ENCODE data around the gene KAT2B.
"Not testable (repeated sequence)": the region's sequence is repeated elsewhere in the genome, so short reads cannot be mapped to it uniquely, and the experiment has no call there.

Gene KAT2B

GRCh38 chr3:20039765-20040547, at the start of gene KAT2B:
KAT2B (plus strand) TSS chr3:20040446; CDS start chr3:20040478, 32 bp downstream.
- ATAC-seq: peak; percentile 82
- Mint-ChIP-seq H3K27me3 (no peaks in the 10 kb centered on the region), H3K9me3 (no peaks in the 10 kb centered on the region), H3K27ac (peak within 1 kb of the TSS; percentile 96), H3K4me1 (peaks cover 52% of the 10 kb centered on the region), H3K4me3 (peak within 1 kb of the TSS; percentile 92 to 93)
- DNase-seq: peak; percentile 88

GRCh38 chr3:19994796-19995195, 45.5 kb upstream of the KAT2B start:
- DNase-seq: no peak
- Mint-ChIP-seq H3K27me3 (no peaks in the 10 kb centered on the region), H3K27ac (no peak overlapping the region), H3K4me3 (no peak overlapping the region), H3K4me1 (no peaks in the 10 kb centered on the region), H3K9me3 (no peaks in the 10 kb centered on the region)
- ATAC-seq: no peak

GRCh38 chr3:19997502-19997901, 42.7 kb upstream of the KAT2B start:
- Mint-ChIP-seq H3K27ac (no peak overlapping the region), H3K9me3 (no peaks in the 10 kb centered on the region), H3K4me1 (no peaks in the 10 kb centered on the region), H3K4me3 (no peak overlapping the region), H3K27me3 (no peaks in the 10 kb centered on the region)
- ATAC-seq (no peak), DNase-seq (no peak)

DNA sequence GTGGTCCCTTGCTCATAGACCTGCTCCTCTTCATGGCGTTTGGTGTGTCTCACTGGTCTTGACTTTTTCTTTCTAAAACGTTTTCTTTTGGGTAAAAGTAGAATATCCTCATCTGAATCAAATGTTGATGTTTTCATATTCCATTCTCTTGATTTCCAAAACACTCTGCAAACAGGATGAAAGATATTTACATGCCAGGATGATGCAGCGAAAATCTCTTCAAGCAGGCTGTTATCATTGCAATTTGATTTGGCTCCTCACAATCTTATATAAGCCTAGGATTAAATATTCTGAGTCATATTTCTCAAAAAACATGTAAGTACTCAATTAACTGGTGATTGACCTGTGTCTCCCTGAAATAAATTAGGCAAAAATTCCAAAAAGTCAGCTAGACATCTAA, 38.3 kb upstream of the KAT2B start:
- Mint-ChIP-seq H3K4me1 (no peaks in the 10 kb centered on the region), H3K4me3 (no peak overlapping the region), H3K27me3 (no peaks in the 10 kb centered on the region), H3K27ac (no peak overlapping the region), H3K9me3 (no peaks in the 10 kb centered on the region)
- DNase-seq (no peak), ATAC-seq (no peak)

DNA sequence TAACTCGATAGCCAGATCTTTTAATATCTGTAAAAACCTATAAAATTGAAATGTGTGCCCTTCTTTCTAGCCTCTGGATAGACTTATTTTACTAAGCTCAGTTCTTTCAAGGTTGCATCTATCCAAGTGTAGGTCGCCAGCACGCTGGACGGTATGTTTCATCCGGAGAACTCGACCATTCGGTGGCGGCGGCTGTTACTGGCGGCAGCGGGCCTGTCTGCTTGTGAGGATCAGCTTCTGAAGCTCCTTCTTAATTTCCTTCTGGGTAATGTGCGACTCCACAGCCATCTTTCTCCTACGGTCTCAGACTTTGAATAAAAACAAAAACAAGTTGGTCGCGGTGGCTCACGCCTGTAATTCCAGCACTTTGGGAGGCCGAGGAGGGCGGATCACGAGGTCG, 32.3 kb upstream of the KAT2B start:
- no peaks in the 10 kb centered on the region for H3K27me3 Mint-ChIP-seq
- H3K4me1 Mint-ChIP-seq: no peaks in the 10 kb centered on the region
- DNase-seq (no peak), ATAC-seq (no peak)
- no peak overlapping the region for H3K27ac Mint-ChIP-seq
- no peaks in the 10 kb centered on the region for H3K9me3 Mint-ChIP-seq
- no peak overlapping the region for H3K4me3 Mint-ChIP-seq

DNA sequence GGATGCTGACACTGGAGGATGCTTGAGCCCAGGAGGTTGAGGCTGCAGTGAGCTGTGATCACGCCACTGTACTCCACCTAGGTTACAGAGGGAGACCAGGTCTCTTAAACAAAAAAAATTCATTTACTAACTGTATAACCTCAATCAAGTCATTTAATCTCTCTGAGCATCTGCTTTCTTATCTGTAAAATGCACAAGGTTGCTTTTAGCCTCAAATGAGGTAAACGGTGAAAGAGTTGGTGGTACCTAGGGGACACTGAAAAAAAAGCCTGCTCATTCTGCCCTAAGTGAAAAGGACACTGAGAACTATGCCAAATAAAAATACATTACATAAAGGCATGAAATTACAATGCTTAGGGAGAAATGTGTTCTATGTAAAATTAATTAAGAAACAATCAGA, 31.6 kb upstream of the KAT2B start:
- Mint-ChIP-seq H3K4me1 (no peaks in the 10 kb centered on the region), H3K27me3 (no peaks in the 10 kb centered on the region), H3K4me3 (no peak overlapping the region), H3K27ac (no peak overlapping the region), H3K9me3 (no peaks in the 10 kb centered on the region)
- ATAC-seq: no peak
- DNase-seq: no peak

DNA sequence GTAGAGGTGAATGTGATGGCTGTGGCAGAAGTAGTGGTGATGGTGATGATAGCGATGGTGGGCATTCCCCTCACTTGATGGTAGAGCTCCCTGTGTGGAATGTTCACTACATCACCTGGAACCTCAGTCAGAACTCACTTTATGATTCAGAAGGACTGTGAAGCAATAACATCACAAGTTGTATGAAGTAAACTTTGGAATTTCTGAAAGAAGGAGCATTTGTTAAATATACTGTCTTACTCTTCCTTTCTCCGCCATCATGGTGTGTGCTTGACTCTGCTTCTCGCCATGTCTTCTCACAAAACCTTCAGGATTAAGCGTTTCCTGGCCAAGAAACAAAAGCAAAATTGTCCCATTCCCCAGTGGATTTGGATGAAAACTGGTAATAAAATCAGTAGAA, 28.1 kb upstream of the KAT2B start, which contains the start of gene PP2D1:
TSS of gene PP2D1 (minus strand) at position 101 of the 400 bp plus-strand sequence. CDS start 192 bp downstream, outside the sequence.
- H3K4me3 Mint-ChIP-seq: no peak within 1 kb of the TSS

GRCh38 chr3:20013396-20013795, 26.9 kb upstream of the KAT2B start:
- H3K4me3 Mint-ChIP-seq: no peak overlapping the region
- no peaks in the 10 kb centered on the region for H3K27me3 Mint-ChIP-seq
- H3K9me3 Mint-ChIP-seq: no peaks in the 10 kb centered on the region
- no peak overlapping the region for H3K27ac Mint-ChIP-seq
- no peaks in the 10 kb centered on the region for H3K4me1 Mint-ChIP-seq
- no peak for DNase-seq
- no peak for ATAC-seq

More for the DNA sequence above, 28.1 kb upstream of the KAT2B start, which contains the start of gene PP2D1:
- Mint-ChIP-seq H3K9me3 (no peaks in the 10 kb centered on the region), H3K27me3 (no peaks in the 10 kb centered on the region), H3K27ac (peak within 1 kb of the TSS in 1 of 2 donors; percentile 56), H3K4me1 (no peaks in the 10 kb centered on the region)
- no peak for DNase-seq
- no peak for ATAC-seq

GRCh38 chr3:20015525-20015924, 24.7 kb upstream of the KAT2B start:
- H3K4me1 Mint-ChIP-seq: no peaks in the 10 kb centered on the region
- H3K4me3 Mint-ChIP-seq: no peak overlapping the region

GRCh38 chr3:20016076-20016475, 24.2 kb upstream of the KAT2B start:
- H3K27ac Mint-ChIP-seq, H3K27me3 Mint-ChIP-seq, ATAC-seq, H3K4me1 Mint-ChIP-seq, H3K9me3 Mint-ChIP-seq, H3K4me3 Mint-ChIP-seq, DNase-seq: not testable (repeated sequence)

More at GRCh38 chr3:20015525-20015924, 24.7 kb upstream of the KAT2B start:
- Mint-ChIP-seq H3K27me3 (no peaks in the 10 kb centered on the region), H3K27ac (no peak overlapping the region), H3K9me3 (no peaks in the 10 kb centered on the region)
- ATAC-seq: no peak
- DNase-seq: no peak

- Mint-ChIP-seq H3K27ac (no peak overlapping the region), H3K4me1 (no peaks in the 10 kb centered on the region), H3K4me3 (no peak overlapping the region), H3K27me3 (no peaks in the 10 kb centered on the region), H3K9me3 (no peaks in the 10 kb centered on the region)
- DNase-seq: no peak
- ATAC-seq: no peak
Measured at GRCh38 chr3:20022954-20023622, 17.2 kb upstream of the KAT2B start.

GRCh38 chr3:20023623-20024405, 16.4 kb upstream of the KAT2B start:
- no peak for DNase-seq
- Mint-ChIP-seq H3K9me3 (no peaks in the 10 kb centered on the region), H3K4me1 (no peaks in the 10 kb centered on the region), H3K27ac (peak overlapping the region in 1 of 2 donors; percentile 59), H3K27me3 (no peaks in the 10 kb centered on the region), H3K4me3 (no peak overlapping the region)
- ATAC-seq: no peak

DNA sequence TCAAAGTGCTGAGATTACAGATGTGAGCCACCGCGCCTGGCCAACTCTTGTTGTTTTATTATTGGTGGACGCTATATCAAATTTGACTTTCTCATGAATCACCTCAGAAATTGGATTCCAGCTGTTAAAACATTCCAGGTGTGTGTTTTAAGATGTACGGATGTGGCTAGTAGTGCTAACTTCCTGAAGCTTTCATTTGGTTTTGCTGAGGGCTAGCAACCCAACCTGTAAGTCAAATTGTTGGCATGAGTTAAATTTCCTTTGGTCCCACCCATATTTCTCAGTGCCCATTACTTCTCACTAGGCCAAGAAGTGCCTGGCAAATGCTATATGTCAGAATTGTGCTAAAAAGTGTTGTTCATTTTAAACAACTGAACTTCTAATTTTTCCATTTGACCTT, 13.1 kb upstream of the KAT2B start:
- Mint-ChIP-seq H3K4me1 (no peaks in the 10 kb centered on the region), H3K27ac (no peak overlapping the region), H3K4me3 (no peak overlapping the region), H3K9me3 (no peaks in the 10 kb centered on the region), H3K27me3 (no peaks in the 10 kb centered on the region)
- no peak for DNase-seq
- ATAC-seq: no peak

GRCh38 chr3:20028905-20029331, 11.3 kb upstream of the KAT2B start:
- no peak overlapping the region for H3K27ac Mint-ChIP-seq
- H3K4me3 Mint-ChIP-seq: no peak overlapping the region
- no peak for ATAC-seq
- H3K27me3 Mint-ChIP-seq: no peaks in the 10 kb centered on the region
- no peaks in the 10 kb centered on the region for H3K9me3 Mint-ChIP-seq
- no peaks in the 10 kb centered on the region for H3K4me1 Mint-ChIP-seq
- no peak for DNase-seq

DNA sequence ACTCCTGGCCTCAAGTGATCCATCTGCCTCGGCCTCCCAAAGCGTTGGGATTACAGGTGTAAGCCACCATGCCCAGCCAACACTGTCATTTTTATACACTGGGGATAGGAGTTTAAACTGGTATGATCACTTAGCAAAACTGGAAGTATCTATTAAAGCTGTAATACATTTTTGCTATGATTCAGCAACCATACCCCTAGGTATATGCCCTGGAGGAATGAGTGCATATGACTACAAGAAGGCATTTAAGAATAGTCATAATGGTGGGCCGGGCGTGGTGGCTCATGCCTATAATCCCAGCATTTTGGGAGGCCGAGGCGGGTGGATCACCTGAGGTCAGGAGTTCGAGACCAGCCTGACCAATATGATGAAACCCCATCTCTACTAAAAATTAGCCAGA, 8.3 kb upstream of the KAT2B start:
- not testable (repeated sequence) for H3K27ac Mint-ChIP-seq, H3K27me3 Mint-ChIP-seq, DNase-seq, H3K4me3 Mint-ChIP-seq, H3K9me3 Mint-ChIP-seq
- H3K4me1 Mint-ChIP-seq: peaks cover 10% of the 10 kb centered on the region
- ATAC-seq: peak; percentile 42

DNA sequence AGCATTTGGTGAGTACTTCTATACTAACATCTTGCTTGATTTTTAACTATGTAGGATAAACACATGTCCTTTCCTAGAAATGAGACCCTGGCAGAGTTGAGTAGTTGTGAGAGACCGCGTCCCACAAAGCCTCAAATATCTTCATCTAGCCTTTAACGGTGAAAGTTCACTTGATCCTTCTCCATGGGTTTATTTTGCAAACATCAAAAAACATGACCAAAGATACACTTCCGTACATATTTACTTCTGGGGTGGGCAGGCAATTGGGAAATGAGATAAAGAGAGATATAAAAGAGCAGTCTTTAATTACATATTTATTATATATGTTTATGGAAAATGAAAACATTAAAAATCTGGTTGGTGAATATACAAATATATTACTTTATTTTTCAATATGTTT, 5.2 kb upstream of the KAT2B start:
- Mint-ChIP-seq H3K4me3 (no peak overlapping the region), H3K9me3 (no peaks in the 10 kb centered on the region), H3K27me3 (no peaks in the 10 kb centered on the region), H3K4me1 (peaks cover 23% of the 10 kb centered on the region), H3K27ac (no peak overlapping the region)
- DNase-seq (no peak), ATAC-seq (no peak)
